CD4-positive, alpha-beta T cell treated with Interleukin-4 for 1 hour (primary cell): ENCODE results near the gene ZKSCAN4.

Experiments used
- DNase-seq, 2 donors: peaks; one replicate each; pipeline ENCODE4 v3.0.0-alpha.2; 2020 to 2022

The ZKSCAN4 gene

GRCh38 chr6:28207510-28208110 lies 44.5 kb downstream of the ZKSCAN4 start:
- DNase-seq: no peak

DNA sequence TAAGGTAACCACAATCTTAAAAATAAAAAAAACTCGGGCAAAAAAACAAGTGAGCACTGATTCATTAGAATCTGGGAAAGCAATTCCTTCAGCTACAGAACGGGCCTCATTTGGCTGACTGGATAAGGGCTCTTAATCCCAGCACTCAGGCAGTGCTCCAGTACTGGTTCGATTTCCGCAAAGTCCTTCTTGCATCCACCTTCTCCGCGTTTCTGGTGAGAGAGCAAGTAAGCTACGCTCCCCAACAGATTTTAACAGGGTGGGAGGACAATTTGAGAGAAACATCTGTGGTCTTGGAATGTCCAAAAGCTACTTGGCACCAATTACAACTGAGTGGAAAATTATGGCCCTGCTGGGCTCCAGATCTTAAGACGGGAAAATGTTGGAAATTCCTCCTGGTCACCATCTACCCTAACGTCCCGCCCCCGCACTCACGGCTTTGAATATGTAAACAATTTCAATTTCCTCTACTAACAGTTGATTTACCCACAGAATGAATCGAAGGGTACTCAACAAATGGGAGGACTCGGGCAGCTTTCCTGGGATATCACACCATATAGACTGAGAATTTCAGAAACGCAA lies 45.0 kb downstream of the ZKSCAN4 start:
- no peak for DNase-seq

DNA sequence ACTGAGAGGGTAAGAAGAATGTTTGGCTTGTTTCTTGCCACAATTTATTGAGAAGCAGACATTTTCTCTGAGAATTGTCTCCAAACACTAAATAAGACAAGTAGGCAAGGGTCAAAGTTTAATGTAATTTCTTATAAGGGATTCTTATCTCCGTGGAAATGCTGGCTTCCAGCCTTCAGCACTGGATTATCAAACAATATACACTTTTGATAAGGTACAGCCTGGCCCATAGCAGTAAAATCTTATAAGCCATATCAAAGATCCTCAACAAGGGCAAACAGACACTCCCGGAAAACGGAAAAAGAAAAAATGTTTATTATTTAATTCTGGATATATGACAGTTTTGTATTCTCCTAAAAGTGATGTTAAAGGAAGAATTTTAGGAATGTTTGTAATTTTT lies 45.5 kb downstream of the ZKSCAN4 start:
- DNase-seq: no peak

DNA sequence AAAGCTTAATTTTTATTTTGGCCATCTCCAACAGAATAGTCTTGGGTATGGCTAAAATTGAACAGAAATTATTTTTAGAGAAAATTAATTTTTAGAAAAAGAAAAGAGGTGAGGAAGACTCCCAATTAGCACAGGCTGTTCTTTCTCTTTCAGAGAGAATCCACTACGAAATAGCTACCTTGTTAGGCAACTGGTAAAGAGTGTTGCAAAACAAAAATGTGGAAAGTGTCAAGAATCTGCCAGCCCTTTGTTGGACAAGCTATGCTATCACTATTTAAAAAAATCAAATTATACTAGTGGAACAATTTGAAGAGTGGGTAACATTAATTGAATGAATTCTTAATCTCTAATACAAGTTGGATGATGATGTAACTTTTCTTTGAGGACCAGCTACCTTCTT lies 46.2 kb downstream of the ZKSCAN4 start:
- no peak for DNase-seq

DNA sequence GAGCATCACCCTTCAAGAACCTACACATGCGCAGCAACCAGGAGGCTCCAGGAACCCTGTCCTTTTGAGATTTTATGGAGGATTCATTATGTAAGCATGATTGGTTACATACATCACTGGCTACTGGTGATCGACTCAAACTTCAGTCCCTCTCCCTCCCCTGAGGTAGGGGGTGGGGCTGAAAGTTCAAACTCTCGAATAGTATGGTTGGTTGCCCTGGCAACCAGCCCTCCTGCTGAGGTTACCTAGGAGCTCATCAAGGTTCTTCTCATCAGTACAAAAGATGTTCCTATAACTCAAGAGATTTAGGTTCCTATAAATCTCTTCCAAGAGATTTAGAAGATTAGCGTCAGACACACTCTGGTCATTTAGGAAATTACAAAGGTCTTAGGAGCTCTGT lies 48.9 kb downstream of the ZKSCAN4 start:
- DNase-seq: no peak

- no peak for DNase-seq
These were observed 52.0 kb downstream of the ZKSCAN4 start for GRCh38 chr6:28200020-28200419.
